ENCODE measurements around the gene SLAMF9.

DNA sequence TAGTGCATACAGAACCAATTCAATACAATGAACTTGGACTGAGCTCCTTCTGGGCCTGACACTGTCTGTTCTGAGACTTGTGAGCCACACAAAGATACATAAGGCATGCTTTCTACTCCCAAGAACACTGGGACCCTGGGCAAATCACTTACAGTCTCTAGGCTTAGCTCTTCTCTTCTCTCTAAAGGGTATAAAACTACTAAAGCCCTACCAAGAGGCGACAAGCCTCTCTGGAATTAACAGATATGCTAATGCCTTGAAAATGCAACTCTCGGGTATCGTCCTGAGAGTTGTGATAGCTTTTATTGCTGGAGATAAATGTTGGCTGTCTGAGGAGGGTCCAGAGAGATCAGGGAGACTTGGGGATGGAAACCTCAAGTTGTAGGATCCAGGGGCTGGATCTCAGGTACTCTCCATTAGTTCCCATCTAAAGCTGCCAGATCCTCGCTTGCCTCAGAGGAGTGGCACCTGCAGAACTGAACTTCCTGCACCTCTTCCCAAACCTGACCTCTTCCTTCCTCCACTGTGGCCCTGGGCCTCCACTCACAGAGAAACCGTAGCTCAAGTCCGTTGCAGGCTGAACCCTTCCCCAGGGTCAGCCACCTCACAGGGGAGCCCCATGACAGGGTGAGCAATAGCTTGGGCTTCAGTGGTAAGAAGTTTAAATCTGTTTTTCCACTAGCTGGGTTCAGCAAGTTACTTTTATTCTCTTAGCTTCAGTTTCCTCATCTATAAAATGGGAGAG lies 42.5 kb downstream of the SLAMF9 start:
- TF ChIP-seq, protein P1, sequence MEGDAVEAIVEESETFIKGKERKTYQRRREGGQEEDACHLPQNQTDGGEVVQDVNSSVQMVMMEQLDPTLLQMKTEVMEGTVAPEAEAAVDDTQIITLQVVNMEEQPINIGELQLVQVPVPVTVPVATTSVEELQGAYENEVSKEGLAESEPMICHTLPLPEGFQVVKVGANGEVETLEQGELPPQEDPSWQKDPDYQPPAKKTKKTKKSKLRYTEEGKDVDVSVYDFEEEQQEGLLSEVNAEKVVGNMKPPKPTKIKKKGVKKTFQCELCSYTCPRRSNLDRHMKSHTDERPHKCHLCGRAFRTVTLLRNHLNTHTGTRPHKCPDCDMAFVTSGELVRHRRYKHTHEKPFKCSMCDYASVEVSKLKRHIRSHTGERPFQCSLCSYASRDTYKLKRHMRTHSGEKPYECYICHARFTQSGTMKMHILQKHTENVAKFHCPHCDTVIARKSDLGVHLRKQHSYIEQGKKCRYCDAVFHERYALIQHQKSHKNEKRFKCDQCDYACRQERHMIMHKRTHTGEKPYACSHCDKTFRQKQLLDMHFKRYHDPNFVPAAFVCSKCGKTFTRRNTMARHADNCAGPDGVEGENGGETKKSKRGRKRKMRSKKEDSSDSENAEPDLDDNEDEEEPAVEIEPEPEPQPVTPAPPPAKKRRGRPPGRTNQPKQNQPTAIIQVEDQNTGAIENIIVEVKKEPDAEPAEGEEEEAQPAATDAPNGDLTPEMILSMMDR (IDR thresholded peaks at IDR 0.05): no peak
- TF ChIP-seq POLR2AphosphoS5 (IDR thresholded peaks at IDR 0.05; ENCODE audit: low read depth, low read length): no peak
- no peak for TF ChIP-seq REST (IDR thresholded peaks at IDR 0.05; ENCODE audit: insufficient read depth in 1 of 2, low read depth in 2 of 2, low read length in 1 of 2)
- no peak for TF ChIP-seq SIN3A (IDR thresholded peaks at IDR 0.05; ENCODE audit: borderline replicate concordance, insufficient read depth, low read depth, low read length)
